Measurements from ENCODE around the gene C2CD2.
"Not testable (repeated sequence)": the region's sequence is repeated elsewhere in the genome, so short reads cannot be mapped to it uniquely, and the experiment has no call there.

C2CD2 gene

DNA sequence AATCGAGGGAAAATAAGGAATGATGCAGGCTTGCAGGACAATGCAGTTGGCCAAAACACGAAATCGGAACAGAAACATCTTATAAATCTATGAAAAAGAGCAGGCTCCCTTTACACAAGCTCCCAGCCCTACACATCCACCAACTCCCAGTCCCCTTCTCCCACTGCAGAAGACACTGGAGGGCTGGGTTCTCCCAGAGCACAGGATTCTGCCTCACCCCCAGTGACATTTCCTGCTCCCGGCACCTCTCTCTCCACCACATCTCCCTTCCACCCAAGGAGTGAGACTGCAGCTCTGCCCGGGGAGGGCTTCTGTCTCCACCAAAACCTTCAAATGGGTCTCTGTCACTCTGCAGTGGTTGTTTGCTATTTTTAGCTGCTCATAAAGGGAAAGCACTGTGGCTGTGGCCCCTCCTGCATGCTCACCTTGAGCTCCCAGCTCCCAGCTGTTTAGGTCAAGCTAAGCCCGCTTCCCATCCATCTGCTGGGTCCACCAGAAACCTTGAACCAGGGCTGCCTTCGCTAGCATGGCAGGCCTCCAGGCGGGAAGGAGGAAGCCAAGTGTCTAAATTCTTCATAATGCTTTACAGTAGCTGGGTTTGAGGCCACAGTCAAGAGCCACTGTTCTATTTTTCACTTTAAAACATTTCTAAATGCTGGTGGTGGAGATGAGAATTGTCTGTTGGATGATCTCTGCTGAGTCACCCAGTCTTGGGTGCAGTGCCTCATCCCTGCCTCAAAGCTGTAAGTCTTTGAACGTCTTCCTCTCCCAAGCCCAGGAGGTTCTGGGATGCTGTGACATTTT, 3.3 kb upstream of the C2CD2 start:
- no peak for DNase-seq

DNA sequence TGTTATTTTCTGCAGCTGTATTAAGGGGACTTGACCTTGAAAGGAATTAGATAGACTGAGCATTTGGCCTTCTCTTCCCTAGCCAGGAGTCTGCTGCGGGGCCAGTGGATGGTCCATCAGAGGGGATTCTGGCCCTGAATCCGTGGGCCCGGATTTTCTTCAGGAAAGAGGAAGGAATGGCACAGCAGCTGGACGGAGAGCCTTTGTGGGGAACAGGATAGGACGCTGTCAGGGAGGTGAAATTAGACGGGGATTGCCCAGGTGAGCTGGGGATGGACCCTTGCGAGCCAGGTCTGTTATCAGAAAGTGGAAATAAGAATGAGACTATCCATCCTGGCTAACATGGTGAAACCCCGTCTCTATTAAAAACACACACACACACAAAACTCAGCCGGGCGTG, 1.7 kb upstream of the C2CD2 start:
- DNase-seq: no peak

DNA sequence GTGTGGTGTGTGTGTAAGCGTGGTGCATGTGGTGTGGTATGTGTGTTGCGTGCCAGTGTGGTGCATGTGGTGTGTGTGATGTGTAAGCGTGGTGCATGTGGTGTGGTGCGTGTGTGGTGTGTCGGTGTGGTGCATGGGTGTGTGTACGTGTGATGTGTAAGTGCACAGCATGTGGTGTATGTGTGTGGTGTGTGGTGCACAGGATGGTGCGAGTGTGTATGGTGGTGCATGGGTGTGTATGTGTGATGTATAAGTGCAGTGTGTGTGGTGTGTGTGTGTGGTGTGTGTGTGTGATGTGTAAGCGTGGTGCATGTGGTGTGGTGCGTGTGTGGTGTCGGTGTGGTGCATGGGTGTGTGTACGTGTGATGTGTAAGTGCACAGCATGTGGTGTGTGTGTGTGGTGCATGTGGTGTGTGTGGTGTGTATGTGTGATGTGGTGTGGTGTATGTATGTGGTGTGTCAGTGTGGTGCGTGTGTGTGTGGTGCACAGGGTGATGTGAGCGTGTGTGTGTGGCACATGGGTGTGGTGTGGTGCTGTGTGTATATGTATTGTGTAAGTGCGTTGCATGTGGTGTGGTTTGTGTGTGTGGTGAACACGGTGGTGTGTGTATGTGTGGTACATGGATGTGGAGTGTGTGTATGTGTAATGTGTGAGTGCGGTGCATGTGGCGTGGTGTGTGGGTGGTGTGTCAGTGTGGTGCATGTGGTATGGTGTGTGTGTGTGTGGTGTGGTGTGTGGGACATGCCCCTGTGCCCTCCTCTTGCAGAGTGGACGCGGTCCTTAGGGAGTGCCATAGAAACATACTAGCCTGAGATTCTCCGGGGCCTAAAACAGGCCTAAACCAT, 1.1 kb upstream of the C2CD2 start:
- DNase-seq: no peak

DNA sequence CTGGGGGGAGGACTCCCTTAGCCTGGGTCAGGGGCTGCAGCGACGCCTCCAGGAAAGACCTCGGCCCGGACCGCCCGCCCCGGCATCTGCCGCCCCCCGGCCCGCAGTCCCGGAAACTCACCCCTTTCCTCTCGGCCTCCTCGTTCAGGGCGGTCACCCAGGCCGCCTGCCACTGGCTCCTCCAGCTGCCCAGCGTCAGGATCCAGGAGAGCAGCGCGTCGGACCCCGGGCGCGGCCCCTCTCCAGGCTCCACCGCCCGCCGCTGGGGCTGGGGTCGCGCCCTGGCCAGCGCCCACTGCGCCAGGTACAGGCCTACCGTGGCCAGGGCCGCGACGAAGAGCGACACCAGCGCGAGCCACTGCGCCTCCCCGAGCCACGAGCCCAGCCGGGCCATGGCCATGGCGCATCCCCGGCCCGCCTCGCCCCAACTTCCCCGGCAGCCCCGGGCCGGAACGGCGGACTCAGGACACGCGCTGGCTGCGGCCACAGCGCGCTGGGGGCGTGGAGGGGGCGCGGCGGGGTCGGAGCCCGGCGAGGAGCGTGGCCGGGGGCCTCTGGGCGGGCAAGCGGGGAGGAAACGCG, 478 bp downstream of the C2CD2 start:
- no peak for DNase-seq

DNA sequence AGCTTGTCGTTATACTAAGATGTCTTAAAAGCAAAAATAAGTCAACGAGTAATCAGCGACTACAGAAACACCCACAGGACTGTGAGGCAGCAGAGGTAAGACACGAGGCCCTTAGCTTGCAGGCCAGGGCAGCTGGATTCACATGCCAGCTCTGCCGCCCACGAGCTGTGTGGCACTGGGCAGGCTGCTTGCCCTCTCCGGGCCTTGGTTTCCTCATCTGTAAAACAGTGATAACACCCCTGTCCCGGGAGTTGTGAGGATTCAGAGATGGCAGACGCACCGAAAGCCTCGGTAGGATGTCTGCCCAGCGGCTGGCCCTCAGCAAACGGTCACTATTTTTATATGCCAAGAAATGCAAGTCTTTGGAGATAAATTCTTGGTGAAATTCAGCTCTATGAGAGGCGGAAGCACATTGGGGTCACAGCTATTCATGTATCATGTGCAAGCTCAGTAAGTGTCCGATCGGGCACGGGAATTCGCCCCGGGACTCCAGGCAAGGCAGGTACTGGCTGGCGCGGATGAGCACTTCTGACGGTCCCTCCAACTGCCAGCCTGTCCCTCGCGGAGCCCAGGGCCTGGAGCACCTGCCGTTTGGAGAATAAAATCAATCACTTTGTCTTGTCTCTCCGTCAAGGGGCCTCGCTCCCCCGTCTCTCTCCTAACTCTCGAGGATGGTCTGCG, 1.1 kb downstream of the C2CD2 start:
- no peak for DNase-seq

DNA sequence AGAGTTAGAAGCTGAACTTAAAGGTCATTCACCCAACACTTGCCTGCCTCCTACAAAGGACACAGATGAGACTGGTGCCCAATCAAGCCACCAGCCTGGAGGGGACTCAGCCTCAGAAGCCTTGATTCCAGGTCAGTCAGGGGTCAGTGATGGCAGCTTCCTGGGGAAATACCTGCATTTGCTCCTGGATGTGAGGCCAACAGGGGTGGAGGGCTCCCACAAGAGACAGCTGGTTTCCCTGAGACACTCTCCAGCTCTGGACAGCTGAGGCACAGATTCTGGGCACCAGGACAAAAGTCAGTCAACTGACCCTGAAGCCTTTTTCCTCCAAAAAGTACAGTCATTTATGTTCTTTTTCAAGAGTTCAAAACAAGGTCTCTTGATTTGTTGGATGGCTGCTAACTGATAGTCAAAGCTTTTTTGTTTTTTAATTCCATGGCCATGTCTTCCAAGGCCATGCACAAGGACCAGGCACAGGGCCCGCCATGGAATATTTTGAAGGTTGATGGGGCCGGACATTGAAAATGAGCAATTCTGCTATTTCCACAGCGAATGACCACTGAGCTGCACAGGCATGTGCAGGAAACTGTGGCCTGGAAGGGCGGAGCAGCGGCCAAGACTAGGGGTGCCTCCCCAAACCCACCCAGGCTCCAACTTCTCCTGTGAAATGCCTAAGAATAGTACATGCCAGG, 1.8 kb downstream of the C2CD2 start:
- DNase-seq: no peak

DNA sequence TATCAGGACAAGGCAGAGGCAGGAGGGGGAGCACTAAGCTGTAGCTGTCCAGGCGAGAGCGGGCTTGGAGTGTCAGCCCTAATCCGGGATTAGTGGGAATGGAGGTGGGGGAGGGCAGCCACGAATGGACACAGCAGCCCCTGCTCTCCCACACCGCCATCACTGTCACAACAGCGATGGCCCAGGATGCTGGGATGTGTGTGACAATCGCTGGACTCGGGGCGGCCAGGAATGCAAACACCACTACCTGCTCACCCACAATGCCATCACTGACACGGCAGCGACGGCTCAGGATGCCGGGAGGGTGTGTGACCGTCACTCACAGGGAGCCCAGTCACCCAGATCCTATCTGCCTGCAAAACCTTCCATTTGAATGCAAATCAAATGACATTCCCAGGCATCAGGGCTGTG, 2.9 kb downstream of the C2CD2 start:
- no peak for DNase-seq

DNA sequence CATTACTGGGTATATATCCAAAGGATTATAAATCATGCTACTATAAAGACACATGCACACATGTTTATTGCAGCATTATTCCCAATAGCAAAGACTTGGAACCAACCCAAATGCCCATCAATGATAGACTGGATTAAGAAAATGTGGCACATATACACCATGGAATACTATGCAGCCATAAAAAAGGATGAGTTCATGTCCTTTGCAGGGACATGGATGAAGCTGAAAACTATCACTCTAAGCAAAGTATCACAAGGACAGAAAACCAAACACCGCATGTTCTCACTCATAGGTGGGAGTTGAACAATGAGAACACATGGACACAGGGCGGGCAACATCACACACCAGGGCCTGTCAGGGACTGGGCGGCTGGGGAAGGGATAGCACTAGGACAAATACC, 4.2 kb downstream of the C2CD2 start:
- not testable (repeated sequence) for DNase-seq

DNA sequence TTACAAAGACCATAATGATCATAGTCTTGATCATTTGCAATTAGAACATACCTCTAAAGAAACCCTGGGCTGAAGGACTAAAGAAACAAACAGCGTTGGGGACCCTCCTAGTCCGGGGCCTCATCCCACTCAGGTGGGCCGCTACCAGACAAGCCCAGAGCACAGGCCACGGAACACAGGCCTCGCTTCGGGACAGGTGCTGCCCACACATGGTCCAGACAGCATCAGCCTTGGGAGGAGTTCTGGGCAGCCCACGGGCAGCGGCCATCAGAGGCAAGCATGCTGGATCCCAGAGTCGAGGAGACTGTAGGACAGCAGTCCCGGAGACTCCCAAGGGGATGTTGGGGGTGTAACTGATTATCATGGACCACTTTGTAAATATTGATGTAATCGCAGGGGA, 4.9 kb downstream of the C2CD2 start:
- no peak for DNase-seq

DNA sequence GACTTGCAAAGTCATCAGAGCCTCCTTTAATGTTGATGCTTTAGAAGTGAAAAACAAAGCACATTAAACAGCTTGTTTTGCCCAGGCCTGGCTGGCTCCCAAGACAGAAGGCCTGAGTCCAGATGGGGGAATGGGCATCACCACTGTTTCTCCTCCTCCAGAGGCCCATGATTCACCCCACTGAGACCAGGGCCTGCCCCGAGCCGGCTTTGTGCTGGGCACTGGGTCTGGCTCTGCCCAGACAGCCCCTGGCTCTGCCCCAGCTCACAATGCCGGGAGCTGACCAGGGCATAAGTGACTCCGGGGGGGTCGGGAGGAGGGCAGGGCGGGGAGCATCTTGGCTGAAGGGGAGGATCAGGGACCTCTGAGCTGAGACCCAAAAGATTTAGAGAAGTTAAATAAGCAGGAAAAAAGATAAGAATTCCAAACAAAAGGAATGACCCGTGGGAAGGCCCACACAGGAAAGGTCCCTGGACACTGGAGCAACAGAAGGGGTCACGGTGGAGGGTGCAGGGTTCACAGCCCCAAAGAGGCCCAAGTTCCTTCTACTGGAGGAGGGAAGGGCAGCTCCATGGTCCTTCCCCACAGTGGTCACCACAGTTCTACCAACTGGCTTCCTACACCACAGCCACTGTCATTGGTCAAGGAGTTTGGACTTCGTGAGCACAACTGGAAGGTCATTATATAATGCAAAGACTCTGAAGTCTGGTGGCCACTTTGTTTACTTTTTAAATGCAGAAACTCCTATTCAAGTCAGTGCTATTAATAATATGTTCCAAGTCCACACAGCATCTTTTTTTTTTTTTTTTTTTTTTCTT, 5.5 kb downstream of the C2CD2 start:
- no peak for DNase-seq

DNA sequence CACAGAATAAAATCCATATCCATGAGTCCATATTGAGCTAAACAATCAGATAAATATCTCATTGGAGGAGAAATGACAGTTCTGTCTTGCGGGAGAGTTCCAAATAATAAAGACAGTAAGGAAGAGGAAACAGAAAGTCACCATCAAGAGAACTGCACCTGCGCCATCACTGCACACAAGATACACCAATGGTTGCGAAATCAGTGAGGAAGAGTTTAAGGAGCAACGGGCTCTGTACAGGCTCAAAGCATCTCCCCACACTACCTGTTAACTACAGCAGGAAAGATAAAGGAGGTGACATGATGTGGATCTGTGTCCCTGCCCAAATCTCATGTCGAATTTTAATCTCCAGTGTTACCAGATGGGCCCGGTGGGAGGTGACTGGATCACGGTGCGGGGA, 7.8 kb downstream of the C2CD2 start:
- DNase-seq: no peak

DNA sequence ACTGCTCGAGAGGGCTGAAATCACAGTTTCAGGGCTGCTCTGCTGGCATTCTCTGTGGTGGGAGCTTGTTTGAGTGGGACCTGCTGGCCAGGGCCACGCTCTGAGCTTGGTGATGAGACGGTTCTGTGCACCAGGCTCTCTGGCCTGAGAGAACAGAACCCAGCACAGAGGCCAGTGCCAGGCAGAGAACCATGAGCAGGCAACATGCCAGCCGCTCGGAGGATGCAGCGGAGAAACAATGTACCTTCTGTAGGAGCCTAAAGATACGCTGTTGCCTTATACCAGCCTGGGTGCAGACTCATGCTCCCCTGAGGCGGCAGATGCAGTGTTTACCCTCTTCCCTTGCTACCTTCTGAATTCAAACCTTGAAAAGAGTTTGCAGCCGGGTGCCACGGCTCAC, 10.0 kb downstream of the C2CD2 start:
- no peak for DNase-seq

DNA sequence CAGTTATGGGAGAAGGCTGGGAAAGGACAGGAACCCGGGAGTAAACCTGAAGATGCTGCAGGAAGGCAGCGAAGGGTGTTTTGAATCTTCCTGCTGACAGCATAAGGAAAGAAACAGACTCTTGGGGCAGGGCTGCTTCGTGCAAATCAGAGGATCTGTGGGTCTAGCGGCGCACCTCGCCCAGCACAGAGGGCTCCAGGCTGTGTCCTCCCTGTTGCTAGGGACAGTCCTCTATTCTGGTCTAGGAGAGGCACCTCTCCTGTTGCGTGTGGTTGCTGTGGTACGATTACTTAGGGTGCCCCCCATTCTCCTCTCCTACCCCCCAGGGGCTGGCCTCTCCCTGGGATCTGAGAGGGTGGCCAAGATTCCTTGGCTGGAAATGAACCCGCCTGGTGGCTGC, 11.4 kb downstream of the C2CD2 start:
- no peak for DNase-seq

DNA sequence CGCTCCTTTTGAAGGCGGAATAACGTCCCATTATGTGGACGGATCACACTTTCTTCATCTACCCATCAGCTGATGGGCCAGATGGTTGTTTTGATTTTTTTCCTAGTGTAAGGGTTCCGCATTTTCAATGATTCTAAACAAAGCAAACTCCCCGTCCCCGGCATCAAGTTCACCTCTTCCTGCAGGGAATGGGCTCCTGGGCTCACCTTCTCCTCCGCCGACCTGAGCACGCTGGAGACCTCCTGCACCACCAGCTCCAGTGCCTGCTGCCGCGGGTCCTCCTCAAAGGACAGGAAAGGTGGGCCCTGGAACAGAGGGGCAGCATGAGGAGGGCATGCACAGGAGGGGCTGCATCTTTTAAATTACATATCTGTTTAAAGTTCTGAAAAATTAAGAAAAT, 11.9 kb downstream of the C2CD2 start:
- DNase-seq: no peak

DNA sequence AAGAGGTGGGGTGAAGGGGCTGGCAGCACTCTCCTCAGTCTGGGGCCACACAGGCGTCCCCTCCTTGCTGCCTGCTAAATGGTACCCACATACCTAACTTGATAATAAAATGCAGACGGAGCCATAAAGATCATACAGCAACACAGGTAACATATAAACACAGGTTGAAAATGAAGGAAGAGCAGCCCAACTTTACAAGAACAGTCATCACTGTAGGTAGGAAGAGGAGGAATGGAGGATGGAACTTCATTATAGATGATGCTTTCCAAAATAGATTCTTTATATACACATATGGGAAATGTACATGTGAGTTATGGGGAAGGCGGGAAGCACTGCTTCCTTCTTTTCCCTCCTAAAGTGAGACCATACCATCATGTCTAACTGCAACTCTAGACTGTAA, 13.4 kb downstream of the C2CD2 start:
- no peak for DNase-seq

DNA sequence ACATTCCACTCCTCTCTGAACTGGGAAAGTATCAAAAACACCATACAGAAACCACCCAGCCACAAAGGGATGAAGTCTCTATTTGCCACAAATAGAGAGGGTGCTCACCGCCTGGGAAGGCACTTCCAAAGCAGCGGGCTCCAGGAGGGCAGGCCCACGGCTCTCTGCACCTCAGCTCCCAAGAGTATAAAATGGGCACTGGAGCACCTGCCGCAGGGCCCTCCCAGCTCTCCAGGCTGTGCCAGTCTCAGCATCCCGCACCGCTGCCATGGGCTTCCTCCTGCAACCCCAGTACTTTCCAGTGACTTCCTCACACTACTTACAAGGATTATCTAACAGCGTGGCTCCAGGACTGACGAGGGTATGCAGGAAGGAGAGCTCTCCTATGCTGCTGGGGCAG, 14.4 kb downstream of the C2CD2 start:
- no peak for DNase-seq

DNA sequence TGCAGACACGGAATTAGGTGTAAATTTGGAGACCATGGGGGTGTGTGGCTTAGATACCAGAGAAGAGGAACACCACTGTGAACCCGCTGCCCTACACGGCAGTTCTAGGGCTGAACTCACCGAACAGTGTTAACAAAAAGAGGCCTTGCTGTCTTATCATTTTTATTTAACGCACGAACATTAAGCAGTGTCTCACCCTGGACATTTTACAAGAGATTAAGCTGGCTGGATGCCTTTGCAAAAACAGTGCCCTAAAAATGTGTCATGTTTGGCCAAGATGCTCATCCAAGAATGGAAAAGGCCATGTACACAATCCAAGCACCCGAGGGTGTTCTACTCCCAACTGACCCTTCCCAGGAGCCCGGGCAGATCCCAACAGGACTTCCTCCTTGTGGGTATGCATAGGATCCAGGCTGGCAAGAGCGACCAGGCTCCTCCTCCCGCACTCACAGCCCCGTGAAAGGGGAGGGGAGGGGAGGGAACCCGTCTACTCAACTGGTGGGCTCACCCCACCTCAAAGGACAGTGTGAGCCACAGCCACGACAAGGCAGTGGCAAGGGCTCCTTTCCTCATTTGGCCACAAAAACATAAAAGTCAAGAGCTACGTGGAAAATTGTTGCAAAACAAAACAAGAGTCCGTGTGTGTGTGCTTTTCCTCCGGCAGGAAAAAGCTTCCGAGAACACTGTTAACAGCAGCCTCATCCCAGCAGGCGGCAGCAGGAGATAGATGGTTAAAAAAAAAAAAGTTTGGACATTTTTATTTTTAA, 20.3 kb downstream of the C2CD2 start:
- DNase-seq: no peak

DNA sequence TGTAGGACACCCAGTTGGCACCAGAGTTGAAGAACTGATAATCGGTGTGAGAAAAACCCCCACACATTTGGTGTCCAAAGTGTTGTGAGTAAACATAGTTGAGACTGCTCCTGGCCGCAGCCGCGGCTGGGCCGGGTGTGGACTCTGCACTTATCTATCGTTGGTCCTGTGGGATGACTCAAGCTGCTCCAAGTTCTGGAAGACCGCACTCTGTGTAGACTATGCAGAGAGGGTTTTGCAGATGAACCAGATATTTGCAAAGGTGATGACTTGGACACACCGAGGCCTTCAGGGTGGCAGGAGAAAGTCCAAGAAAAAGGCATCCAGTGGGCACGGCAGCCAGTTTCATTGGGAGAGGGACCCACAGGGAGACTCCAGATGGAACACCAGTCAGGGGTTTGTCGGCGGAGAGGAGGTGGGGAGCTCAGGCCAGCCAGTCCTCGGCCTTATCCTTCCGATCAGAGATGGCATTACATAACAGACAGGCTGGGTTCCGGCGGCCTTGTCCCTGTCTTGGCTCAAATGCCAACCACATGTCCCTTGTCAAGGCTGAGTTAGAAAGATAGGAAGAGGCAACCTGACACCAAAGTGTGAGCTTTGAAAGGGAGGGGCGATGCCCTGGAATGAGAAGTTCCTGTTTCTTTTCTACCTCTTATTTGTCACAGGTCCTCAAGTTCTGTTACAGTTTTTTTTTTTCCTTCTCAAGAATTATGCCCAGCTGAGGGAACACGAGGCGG, 21.1 kb downstream of the C2CD2 start:
- no peak for DNase-seq

DNA sequence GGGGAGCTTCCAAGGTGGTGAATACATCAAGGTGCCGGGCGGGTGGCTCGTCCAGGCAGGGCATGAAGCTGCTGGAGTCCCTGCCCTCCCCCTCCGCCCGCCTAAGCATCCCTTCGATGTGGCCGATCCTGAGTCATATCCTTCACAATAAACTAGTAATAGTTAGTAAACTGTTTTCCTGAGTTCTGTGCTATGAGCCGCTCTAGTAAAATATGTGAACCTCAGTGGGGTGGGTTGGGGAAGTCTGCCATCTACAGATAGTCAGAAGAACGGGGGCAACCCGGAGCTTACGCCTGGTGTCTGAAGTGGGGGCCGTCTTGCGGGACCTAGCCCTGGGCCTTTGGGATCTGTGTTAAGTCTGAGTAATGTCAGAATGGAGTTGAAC, 21.6 kb downstream of the C2CD2 start:
- DNase-seq: no peak

DNA sequence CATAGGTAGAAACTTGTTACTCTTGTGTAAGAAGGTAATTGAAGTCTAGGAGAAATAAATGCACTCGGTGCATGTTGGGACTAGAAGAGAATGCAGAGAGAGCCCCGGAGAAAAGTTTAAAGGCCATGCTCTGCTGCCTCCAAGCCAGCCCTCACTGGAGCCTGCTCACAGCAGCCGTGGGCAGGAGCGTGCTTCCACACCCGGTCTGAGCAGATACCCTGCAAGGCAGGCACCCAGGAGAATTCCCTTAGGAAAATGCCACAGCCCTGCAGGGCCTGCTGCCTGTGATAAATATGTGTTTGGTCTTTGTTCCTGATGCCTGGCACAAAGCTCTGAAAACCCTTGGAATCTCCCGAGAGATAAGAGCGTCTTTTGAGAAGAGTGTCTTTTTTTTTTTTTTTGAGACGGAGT, 22.8 kb downstream of the C2CD2 start:
- DNase-seq: no peak

All from NCI-H2081 treated with DMSO at 0.1 percent for 48 hours (cell line).